ENCODE measurements around the gene QRFPR. TPM values are rescaled to one million over a fixed set of nuclear protein-coding genes. Genes with fewer than 3 reads are reported as not detected.

The QRFPR gene
- total RNA-seq, 4 donors from 2014 or later, result 0.82 TPM; not detected in 3

DNA sequence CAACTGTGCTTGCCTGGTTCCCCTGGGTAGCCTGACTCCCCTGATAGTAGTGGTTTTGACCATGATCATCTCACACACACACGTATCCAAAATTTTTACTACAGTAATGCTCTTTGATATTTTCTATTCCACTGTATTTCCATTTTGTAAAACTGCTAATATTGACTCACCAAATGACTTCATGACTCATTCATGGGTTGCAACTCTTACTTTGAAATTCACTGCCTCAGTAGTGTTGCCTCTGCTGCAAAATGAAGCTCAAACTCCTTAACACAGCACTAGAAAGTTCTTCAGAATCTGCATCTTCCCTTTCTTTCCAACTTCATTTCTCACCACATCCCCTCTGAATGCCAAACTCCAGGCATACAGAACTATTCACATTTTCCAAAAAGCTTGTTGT is 20.3 kb downstream of the QRFPR start:
- Histone ChIP-seq H3K27ac (no peak overlapping the region), H3K4me3 (no peak overlapping the region), H3K27me3 (no peaks in the 10 kb centered on the region), H3K36me3 (no peaks in the 10 kb centered on the region), H3K4me1 (no peaks in the 10 kb centered on the region), H3K9me3 (no peaks in the 10 kb centered on the region)
- in situ Hi-C loops (cut with MboI; ENCODE audit: low pct_ligation_motif_present in 1 of 4, low pct_unique_long_range_greater_than_20kb in 1 of 4, low sequenced_read_pairs in 3 of 4) (loop anchor here in 1 of 4 donors (25.0 kb wide), 1 partner anchor 377 kb away; no protein-coding TSS in a partner anchor), intact Hi-C loops (cut with DNase I; ENCODE audit: low total_unique reads) (no loop called here)
- WGBS, 2 donors (ENCODE audit: low coverage in 1 of 2), result 74 to 86% methylated on average over 1 of the region's 1 CpG
- no peak for DNase-seq
- TF ChIP-seq POLR2A (IDR thresholded peaks at IDR 0.05) (no peak), POLR2AphosphoS5 (IDR thresholded peaks at IDR 0.05) (no peak), EP300 (IDR thresholded peaks at IDR 0.05; ENCODE audit: low read depth) (no peak)
- TF ChIP-seq, protein P1, sequence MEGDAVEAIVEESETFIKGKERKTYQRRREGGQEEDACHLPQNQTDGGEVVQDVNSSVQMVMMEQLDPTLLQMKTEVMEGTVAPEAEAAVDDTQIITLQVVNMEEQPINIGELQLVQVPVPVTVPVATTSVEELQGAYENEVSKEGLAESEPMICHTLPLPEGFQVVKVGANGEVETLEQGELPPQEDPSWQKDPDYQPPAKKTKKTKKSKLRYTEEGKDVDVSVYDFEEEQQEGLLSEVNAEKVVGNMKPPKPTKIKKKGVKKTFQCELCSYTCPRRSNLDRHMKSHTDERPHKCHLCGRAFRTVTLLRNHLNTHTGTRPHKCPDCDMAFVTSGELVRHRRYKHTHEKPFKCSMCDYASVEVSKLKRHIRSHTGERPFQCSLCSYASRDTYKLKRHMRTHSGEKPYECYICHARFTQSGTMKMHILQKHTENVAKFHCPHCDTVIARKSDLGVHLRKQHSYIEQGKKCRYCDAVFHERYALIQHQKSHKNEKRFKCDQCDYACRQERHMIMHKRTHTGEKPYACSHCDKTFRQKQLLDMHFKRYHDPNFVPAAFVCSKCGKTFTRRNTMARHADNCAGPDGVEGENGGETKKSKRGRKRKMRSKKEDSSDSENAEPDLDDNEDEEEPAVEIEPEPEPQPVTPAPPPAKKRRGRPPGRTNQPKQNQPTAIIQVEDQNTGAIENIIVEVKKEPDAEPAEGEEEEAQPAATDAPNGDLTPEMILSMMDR (IDR thresholded peaks at IDR 0.05), result no peak

GRCh38 chr4:121358473-121358872 is 22.3 kb downstream of the QRFPR start:
- Histone ChIP-seq H3K9me3 (peaks cover 0 to 5% of the 10 kb centered on the region in 2 donors), H3K4me3 (no peak overlapping the region), H3K27ac (no peak overlapping the region), H3K27me3 (no peaks in the 10 kb centered on the region), H3K4me1 (no peaks in the 10 kb centered on the region), H3K36me3 (no peaks in the 10 kb centered on the region)
- TF ChIP-seq POLR2A (IDR thresholded peaks at IDR 0.05), result no peak
- in situ Hi-C loops (cut with MboI; ENCODE audit: low pct_ligation_motif_present in 1 of 4, low pct_unique_long_range_greater_than_20kb in 1 of 4, low sequenced_read_pairs in 3 of 4) (loop anchor here in 1 of 4 donors (25.0 kb wide), 1 partner anchor 379 kb away; no protein-coding TSS in a partner anchor), intact Hi-C loops (cut with DNase I; ENCODE audit: low total_unique reads) (no loop called here)
- no peak for DNase-seq

DNA sequence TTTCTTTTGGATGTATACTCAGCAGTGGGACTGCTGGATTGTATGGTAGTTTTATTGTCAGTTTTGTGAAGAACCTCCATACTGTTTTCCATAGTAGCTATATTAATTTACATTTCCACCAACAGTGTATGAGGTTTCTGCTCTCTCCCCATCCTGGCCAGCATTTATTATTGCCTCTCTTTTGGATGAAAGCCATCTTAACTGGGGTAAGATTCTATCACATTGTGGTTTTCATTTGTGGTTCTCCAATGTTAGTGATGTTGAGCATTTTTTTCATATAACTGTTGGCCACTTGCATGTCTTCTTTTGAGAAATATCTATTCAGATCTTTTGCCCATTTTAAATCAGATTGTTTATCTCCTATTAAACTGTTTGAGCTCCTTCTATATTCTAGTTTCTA is 27.6 kb downstream of the QRFPR start:
- TF ChIP-seq, protein P1 (IDR thresholded peaks at IDR 0.05), result no peak
- no peak for TF ChIP-seq POLR2A (IDR thresholded peaks at IDR 0.05)
- TF ChIP-seq POLR2AphosphoS5 (IDR thresholded peaks at IDR 0.05), result no peak
- TF ChIP-seq EP300 (IDR thresholded peaks at IDR 0.05; ENCODE audit: low read depth), result no peak
- intact Hi-C loops (cut with DNase I; ENCODE audit: low total_unique reads) (no loop called here), in situ Hi-C loops (cut with MboI; ENCODE audit: low pct_ligation_motif_present in 1 of 4, low pct_unique_long_range_greater_than_20kb in 1 of 4, low sequenced_read_pairs in 3 of 4) (loop anchor here in 1 of 4 donors (25.0 kb wide), 1 partner anchor 384 kb away; no protein-coding TSS in a partner anchor)
- H3K4me3 ChIP-seq, result no peak overlapping the region
- H3K27me3 ChIP-seq, result no peaks in the 10 kb centered on the region
- H3K9me3 ChIP-seq, result peaks cover 0 to 7% of the 10 kb centered on the region in 2 donors
- no peaks in the 10 kb centered on the region for H3K36me3 ChIP-seq
- DNase-seq, result no peak
- H3K4me1 ChIP-seq, result no peaks in the 10 kb centered on the region
- no peak overlapping the region for H3K27ac ChIP-seq

GRCh38 chr4:121344098-121344497 is 36.7 kb downstream of the QRFPR start:
- DNase-seq, result no peak
- H3K27me3 ChIP-seq, result no peaks in the 10 kb centered on the region
- in situ Hi-C loops (cut with MboI; ENCODE audit: low pct_ligation_motif_present in 1 of 4, low pct_unique_long_range_greater_than_20kb in 1 of 4, low sequenced_read_pairs in 3 of 4) (no loop called here), intact Hi-C loops (cut with DNase I; ENCODE audit: low total_unique reads) (no loop called here)
- WGBS, 2 donors (ENCODE audit: low coverage in 1 of 2), result 60 to 65% methylated on average over 1 of the region's 1 CpG
- H3K27ac ChIP-seq, result no peak overlapping the region
- H3K4me1 ChIP-seq, result no peaks in the 10 kb centered on the region
- TF ChIP-seq EP300 (IDR thresholded peaks at IDR 0.05; ENCODE audit: low read depth) (no peak), POLR2AphosphoS5 (IDR thresholded peaks at IDR 0.05) (no peak), POLR2A (IDR thresholded peaks at IDR 0.05) (no peak)
- TF ChIP-seq, protein P1 (IDR thresholded peaks at IDR 0.05), result no peak
- H3K36me3 ChIP-seq, result no peaks in the 10 kb centered on the region
- H3K9me3 ChIP-seq, result no peaks in the 10 kb centered on the region
- H3K4me3 ChIP-seq, result no peak overlapping the region

DNA sequence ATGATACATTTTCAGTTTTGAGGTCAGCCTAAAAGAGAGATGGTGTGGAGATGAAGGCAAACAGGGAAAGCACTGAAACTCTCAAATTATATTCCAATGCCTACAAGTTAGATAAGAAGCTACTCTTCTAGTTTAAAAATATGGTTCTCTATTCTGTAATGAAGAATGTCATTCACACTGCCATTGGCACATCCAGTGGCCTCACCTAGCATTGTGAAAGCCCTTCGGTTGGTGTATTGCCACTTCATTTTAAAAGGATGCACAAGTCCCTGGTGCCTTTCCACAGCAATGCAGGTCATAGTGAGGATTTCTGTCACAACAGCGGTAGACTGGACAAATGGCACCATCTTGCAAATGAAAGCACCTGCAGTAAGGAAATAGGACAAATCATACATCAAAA is 40.6 kb downstream of the QRFPR start:
- no peaks in the 10 kb centered on the region for H3K9me3 ChIP-seq
- no peaks in the 10 kb centered on the region for H3K36me3 ChIP-seq
- in situ Hi-C loops (cut with MboI; ENCODE audit: low pct_ligation_motif_present in 1 of 4, low pct_unique_long_range_greater_than_20kb in 1 of 4, low sequenced_read_pairs in 3 of 4) (no loop called here), intact Hi-C loops (cut with DNase I; ENCODE audit: low total_unique reads) (no loop called here)
- WGBS, 2 donors (ENCODE audit: low coverage in 1 of 2), result 90 to 91% methylated on average over 1 to 2 of the region's 2 CpGs
- no peak overlapping the region for H3K27ac ChIP-seq
- no peaks in the 10 kb centered on the region for H3K4me1 ChIP-seq
- no peaks in the 10 kb centered on the region for H3K27me3 ChIP-seq
- TF ChIP-seq POLR2AphosphoS5 (IDR thresholded peaks at IDR 0.05) (no peak), EP300 (IDR thresholded peaks at IDR 0.05; ENCODE audit: low read depth) (no peak), POLR2A (IDR thresholded peaks at IDR 0.05) (no peak)
- TF ChIP-seq, protein P1 (IDR thresholded peaks at IDR 0.05), result no peak
- no peak for DNase-seq
- no peak overlapping the region for H3K4me3 ChIP-seq
